GM21447 (cell line): ENCODE results near the gene CDK19.

ENCODE experiments used
- ATAC-seq: cut with Tn5 transposase; IDR thresholded peaks from one replicate; pipeline ENCODE4 v1.9.1; 2021; ENCODE audit not compliant: unreplicated experiment

CDK19 gene

GRCh38 chr6:110662490-110663211 lies 152.6 kb downstream of the CDK19 start:
- no peak for ATAC-seq

- no peak for ATAC-seq
Measured at GRCh38 chr6:110661414-110661813, 153.9 kb downstream of the CDK19 start.

- no peak for ATAC-seq
Measured at GRCh38 chr6:110660066-110660655, 155.1 kb downstream of the CDK19 start.

GRCh38 chr6:110658631-110659211 lies 156.5 kb downstream of the CDK19 start:
- no peak for ATAC-seq

- ATAC-seq, result no peak
Measured at GRCh38 chr6:110656492-110656891, 158.8 kb downstream of the CDK19 start.

- no peak for ATAC-seq
Measured at GRCh38 chr6:110655821-110656220, 159.4 kb downstream of the CDK19 start.

DNA sequence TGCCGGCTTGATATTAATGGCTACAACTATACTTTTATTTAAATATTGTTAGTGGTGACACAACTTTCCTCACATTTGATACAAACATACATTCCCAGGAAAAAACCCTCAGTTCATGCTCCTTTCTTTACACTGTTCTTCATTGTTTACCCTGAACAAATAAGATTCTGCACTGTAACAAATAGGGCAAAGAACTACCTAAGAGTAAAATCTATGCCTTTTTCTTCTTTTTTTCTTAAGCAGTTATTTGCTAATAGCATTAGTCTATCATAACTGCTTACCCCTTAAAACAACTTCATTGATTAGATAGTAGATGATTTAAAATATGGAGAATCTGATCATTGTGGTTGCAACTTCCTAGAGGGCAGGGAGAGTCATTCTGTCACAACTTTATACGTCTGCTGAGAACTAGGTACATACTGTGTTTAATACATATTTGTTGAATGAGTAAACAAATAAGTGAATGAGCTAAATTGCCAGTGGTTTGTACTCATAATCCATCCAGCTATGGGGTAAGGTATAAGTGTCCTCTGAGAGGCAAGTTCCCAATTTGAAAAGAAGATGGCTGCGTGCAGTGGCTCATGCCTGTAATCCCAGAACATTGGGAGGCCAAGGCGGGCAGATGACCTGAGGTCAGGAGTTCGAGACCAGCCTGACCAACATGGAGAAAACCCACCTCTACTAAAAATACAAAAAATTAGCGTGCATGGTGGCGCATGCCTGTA lies 161.0 kb downstream of the CDK19 start:
- ATAC-seq, result no peak

DNA sequence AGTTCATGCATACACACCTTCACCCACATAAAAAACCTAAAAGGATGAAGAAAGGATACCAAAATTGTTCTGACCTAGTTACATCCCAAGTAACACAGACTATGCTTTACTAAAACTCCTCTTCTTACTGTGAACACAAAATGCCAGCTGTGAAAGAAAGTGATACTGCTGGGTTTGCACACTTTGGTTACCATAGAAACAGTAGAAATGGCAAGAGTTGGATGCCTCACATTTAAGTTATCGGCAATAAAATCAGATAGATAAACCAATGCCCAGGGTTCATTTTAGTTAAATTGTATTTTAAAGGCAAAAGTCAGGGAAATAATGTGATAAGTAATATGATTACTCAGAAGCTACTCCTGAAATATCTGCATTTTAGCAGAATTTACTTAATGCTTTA lies 161.9 kb downstream of the CDK19 start:
- ATAC-seq, result no peak

GRCh38 chr6:110652520-110652919 lies 162.7 kb downstream of the CDK19 start:
- no peak for ATAC-seq

GRCh38 chr6:110650755-110651154 lies 164.5 kb downstream of the CDK19 start:
- no peak for ATAC-seq

DNA sequence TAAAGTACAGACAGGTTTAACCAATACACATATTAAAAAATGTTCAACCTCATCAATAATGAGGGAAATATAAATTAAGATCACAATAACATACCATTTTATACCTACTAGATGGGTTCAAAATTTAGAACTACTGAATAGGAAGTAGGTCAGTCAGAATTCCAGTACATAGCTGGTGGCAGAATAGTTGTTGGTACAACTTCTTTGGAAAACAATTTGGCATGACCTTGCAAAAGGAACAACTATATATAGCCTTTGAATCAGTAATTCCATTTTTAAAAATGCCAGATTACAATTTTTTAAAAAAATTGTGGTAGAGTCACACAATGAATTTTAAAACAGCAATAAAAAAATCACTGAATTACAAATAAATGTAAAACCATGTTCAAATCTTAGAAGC lies 165.6 kb downstream of the CDK19 start:
- ATAC-seq, result no peak

DNA sequence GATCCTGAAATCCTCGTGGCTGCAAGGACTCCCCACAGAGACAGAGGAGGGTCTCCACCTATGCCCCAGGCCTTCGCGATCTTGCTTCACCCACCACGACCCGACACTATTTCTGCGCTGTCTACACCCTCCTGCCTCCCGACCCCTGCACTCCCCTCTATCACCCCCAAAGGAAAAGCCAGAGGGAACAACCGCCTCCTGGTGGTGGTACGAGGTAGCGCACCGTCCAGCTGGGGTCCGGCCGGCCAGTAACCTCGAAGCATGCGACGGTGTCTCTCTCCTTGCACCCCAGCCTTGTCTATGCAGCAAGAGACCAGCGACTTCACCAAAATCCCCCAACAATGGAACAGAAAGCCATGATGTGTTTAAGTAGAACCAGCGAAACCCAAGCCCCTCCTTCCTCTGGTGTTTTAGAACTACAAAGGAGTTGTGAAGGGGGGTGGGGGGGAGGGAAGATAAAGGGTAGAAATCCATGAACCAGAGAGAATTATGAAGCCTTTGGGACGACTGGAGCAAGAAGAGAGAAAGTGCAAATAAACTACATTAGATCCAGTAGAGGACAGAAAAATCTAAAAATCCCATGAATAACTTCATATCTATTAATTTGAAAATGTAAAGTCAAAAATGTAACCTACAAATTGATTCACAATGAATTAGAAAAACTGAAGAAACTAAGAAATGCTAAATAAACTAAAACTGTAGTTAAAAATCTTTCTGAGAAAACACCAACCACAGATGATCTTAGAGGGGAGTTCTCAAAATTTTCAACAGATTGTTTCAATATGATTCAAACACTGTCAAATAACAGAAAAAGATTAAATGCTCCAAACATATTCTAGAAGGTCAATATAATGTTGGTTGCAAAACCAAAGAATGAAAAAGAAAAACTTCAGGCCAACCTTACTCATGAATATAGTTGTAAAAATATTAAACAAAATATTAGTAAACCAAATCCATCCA lies 168.0 kb downstream of the CDK19 start:
- no peak for ATAC-seq

DNA sequence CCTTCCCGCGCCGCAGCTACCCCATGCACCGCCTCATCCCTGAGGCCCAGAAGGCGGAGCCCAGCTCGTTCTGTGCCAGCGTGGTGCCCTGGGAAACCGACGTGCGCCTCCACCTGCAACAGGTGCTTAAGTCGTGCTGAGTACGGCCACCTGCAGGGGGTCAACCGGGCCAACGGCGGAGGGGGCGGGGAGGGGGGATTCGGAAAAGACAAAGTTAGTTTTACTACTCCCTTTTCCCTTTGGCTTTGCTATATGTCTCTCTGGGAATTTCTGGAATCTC lies 168.9 kb downstream of the CDK19 start:
- no peak for ATAC-seq

DNA sequence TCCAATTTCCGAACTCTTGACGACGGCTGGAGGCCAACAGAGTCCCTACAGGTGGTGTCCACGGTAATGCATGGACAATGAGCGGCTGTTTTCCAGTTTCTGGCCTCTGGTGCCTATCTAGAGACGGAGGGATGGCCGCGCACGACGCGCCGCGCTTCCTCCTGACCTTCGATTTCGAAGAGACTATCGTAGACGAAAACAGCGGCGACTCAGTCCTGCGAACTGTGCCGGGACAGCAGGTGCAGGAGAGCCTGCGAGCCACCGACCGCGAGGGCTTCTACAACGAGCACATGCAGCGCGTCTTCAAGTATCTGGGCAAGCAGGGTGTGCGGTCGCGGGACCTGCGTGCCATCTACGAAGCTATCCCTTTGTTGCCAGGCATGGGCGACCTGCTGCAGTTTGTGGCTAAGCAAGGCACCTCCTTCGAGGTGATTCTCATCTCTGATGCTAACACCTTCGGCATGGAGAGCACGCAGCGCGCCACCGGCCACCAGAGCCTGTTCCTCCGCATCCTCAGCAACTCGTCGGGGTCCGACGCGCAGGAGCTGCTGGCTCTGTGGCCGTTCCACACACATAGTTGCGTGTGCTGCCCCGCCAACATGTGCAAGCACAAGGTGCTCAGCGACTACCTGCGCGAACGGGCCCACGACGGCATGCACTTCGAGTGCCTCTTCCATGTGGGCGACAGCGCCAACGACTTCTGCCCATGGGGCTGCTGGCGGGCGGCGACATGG lies 169.4 kb downstream of the CDK19 start:
- ATAC-seq, result no peak

DNA sequence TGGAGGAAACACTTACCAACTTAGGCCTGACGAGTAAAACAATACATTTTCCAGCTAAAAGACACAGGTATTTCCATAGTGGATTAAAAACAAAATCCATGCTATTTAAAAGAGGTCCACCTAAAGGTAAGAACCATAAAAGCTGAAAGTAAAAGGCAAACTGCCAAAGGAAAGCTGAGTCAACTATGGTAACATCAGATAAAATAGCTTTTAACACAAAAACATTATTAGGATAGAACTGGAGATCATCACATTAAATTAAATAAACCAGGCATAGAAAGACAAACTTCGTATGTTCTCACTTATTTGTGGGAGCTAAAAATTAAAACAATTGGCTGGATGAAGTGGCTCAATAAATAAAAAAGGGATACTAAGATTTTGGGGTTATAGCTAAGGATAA lies 172.1 kb downstream of the CDK19 start:
- ATAC-seq, result no peak

- no peak for ATAC-seq
Measured at GRCh38 chr6:110642711-110643110, 172.6 kb downstream of the CDK19 start.

DNA sequence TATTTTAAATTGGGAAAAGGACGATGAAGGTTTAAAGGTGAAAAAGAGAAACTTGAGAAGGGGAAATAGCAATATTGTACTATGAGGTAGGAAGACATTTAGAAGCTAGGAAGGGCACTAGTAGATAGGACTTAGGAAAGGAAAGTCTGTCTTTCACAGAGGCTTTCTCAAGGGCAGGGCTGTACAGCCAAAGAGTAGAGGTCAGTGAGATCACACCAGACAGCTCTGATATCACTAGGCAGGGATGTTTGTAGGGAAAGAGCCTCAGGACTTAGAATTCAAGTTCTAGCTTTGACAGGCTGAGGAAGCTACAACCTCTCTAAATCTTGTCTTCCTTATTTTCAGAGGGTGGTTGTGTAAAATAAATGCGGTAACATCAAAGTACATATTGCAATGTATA lies 178.5 kb downstream of the CDK19 start:
- no peak for ATAC-seq

DNA sequence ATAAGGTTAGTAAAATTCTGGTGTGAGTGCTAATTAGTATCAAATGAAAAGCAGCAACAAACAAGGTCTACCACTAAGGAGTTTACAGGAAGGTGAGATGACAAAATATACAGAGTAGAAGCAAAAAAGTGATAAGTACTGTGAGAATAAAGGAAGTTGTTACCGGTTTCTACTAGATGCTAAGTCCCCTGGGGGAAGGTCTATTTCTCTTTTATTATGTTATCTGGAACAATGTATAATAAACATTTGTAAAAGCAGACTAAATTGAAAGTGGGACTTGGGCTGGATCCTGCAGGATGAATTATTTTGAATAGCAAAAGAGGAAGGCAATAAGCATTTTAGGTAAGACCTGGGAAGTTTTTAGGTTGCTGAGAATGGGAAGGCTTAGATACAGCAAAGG lies 180.2 kb downstream of the CDK19 start:
- no peak for ATAC-seq

DNA sequence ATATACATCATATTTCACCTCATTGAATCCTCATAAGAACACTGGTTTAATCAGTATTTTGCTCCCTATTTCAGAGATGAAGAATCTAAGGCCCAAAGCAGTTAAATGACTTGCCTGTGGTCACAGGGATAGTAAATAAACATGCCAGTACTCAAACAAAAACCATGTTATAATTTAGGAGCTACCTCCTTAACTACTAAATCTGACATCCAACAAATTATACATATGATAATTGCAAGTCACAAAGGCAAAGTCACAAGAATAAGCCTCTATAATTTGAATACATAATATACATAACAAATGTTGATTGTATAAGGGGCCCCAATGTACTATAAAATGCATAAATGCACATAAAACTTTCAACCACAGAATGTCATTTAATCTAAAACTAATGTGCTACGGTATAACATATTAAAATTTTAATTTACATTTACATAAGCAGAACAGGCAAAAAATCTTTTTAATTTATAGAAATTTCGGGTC lies 181.5 kb downstream of the CDK19 start:
- ATAC-seq, result no peak

DNA sequence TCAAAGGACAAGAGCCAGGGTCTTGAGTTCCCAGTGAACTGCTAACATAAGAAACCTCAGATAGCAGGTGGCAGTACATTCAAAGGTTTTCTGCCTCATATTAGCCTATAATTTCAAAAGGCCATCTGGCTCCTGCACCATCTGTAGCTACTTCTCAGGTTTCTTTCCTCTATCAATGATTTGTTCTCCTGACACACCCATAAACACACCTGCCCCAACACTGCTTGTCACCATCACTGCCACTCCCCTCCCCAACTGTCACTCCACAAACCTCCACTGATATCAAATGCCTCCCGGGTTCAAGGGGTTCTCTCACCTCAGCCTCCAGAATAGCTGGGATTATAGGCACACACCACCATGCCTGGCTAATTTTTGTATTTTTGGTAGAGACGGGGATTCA lies 186.1 kb downstream of the CDK19 start:
- ATAC-seq, result no peak
